ENCODE measurements around the gene DNAJC30.
"Not testable (repeated sequence)": the region's sequence is repeated elsewhere in the genome, so short reads cannot be mapped to it uniquely, and the experiment has no call there.

The DNAJC30 gene

GRCh38 chr7:73723813-73724212 lies 40.6 kb upstream of the DNAJC30 start:
- TF ChIP-seq CTCF (IDR thresholded peaks at IDR 0.05; ENCODE audit: low read depth, low read length): no peak
- DNase-seq: no peak
- Histone ChIP-seq H3K9me3 (no peaks in the 10 kb centered on the region), H3K27me3 (no peaks in the 10 kb centered on the region; the same call in 1 of the 2 replicates), H3K4me3 (ENCODE audit: low read depth, low read length) (no peak overlapping the region), H3K4me1 (no peaks in the 10 kb centered on the region; the same call in 1 of the 2 replicates), H3K36me3 (no peaks in the 10 kb centered on the region)

- TF ChIP-seq CTCF (IDR thresholded peaks at IDR 0.05; ENCODE audit: low read depth, low read length): no peak
- Histone ChIP-seq H3K4me1 (no peaks in the 10 kb centered on the region; the same call in 1 of the 2 replicates), H3K36me3 (no peaks in the 10 kb centered on the region), H3K27me3 (no peaks in the 10 kb centered on the region), H3K4me3 (ENCODE audit: low read depth, low read length) (no peak overlapping the region), H3K9me3 (no peaks in the 10 kb centered on the region)
- DNase-seq: no peak
Observed at GRCh38 chr7:73722785-73723184, 39.5 kb upstream of the DNAJC30 start.

- H3K27me3 ChIP-seq; H3K36me3 ChIP-seq; H3K4me1 ChIP-seq; H3K9me3 ChIP-seq; H3K4me3 ChIP-seq (ENCODE audit: low read depth, low read length); DNase-seq: not testable (repeated sequence)
Observed at GRCh38 chr7:73722182-73722581, 38.9 kb upstream of the DNAJC30 start.

GRCh38 chr7:73721377-73721817 lies 38.1 kb upstream of the DNAJC30 start:
- H3K36me3 ChIP-seq: no peaks in the 10 kb centered on the region
- DNase-seq: no peak

GRCh38 chr7:73720443-73720842 lies 37.2 kb upstream of the DNAJC30 start:
- H3K4me3 ChIP-seq (ENCODE audit: low read depth, low read length); H3K9me3 ChIP-seq; H3K36me3 ChIP-seq; DNase-seq; H3K27me3 ChIP-seq: not testable (repeated sequence)
- H3K4me1 ChIP-seq: peaks cover 12% of the 10 kb centered on the region

More at GRCh38 chr7:73721377-73721817, 38.1 kb upstream of the DNAJC30 start:
- Histone ChIP-seq H3K27me3 (no peaks in the 10 kb centered on the region), H3K4me1 (peaks cover 5% of the 10 kb centered on the region), H3K9me3 (no peaks in the 10 kb centered on the region), H3K4me3 (ENCODE audit: low read depth, low read length) (no peak overlapping the region)
- no peak for TF ChIP-seq CTCF (IDR thresholded peaks at IDR 0.05; ENCODE audit: low read depth, low read length)

GRCh38 chr7:73719806-73720169 lies 36.5 kb upstream of the DNAJC30 start:
- H3K27me3 ChIP-seq: no peaks in the 10 kb centered on the region
- H3K4me3 ChIP-seq (ENCODE audit: low read depth, low read length): peak overlapping the region; percentile 45
- no peaks in the 10 kb centered on the region for H3K36me3 ChIP-seq
- no peak for DNase-seq
- TF ChIP-seq CTCF (IDR thresholded peaks at IDR 0.05; ENCODE audit: low read depth, low read length): no peak
- peaks cover 12% of the 10 kb centered on the region for H3K4me1 ChIP-seq
- H3K9me3 ChIP-seq: no peaks in the 10 kb centered on the region

GRCh38 chr7:73718905-73719805 lies 35.9 kb upstream of the DNAJC30 start, which contains the start of gene STX1A:
TSS of gene STX1A (minus strand) at chr7:73719669. CDS start at chr7:73719631, 38 bp downstream.
- no peaks in the 10 kb centered on the region for H3K9me3 ChIP-seq
- peak within 1 kb of the TSS; percentile 81 for H3K4me3 ChIP-seq (ENCODE audit: low read depth, low read length)
- no peaks in the 10 kb centered on the region for H3K27me3 ChIP-seq
- no peak for TF ChIP-seq CTCF (IDR thresholded peaks at IDR 0.05; ENCODE audit: low read depth, low read length)
- DNase-seq: peak; percentile 85
- peaks cover 12% of the 10 kb centered on the region for H3K4me1 ChIP-seq
- no peaks in the 10 kb centered on the region for H3K36me3 ChIP-seq
